HG03354 (cell line): ENCODE measurements around the gene PGK2.
"Not testable (repeated sequence)": the region's sequence is repeated elsewhere in the genome, so short reads cannot be mapped to it uniquely, and the experiment has no call there.

Experiments used
- ATAC-seq: cut with Tn5 transposase; IDR thresholded peaks from one replicate; pipeline ENCODE4 v1.9.1; 2021; ENCODE audit warnings: mild to moderate bottlenecking; ENCODE audit not compliant: unreplicated experiment, poor library complexity, severe bottlenecking

PGK2 gene

GRCh38 chr6:49787176-49787575 is at the start of gene PGK2:
Gene PGK2 (minus strand): TSS chr6:49787285. CDS start chr6:49787187, 98 bp downstream.
- ATAC-seq, result no peak

GRCh38 chr6:49835140-49835539 is 48.1 kb upstream of the PGK2 start:
- ATAC-seq, result no peak

GRCh38 chr6:49833386-49833785 is 46.3 kb upstream of the PGK2 start:
- ATAC-seq, result no peak

- peak; percentile 99 for ATAC-seq
These were observed 39.8 kb upstream of the PGK2 start for GRCh38 chr6:49826743-49827406.

- ATAC-seq, result no peak
These were observed 28.1 kb upstream of the PGK2 start for GRCh38 chr6:49815166-49815565.

- ATAC-seq, result no peak
These were observed 26.2 kb upstream of the PGK2 start for GRCh38 chr6:49813248-49813647.

GRCh38 chr6:49806145-49806544 is 19.1 kb upstream of the PGK2 start:
- ATAC-seq, result no peak

GRCh38 chr6:49805246-49805645 is 18.2 kb upstream of the PGK2 start:
- ATAC-seq, result no peak

- no peak for ATAC-seq
These were observed 14.4 kb upstream of the PGK2 start for GRCh38 chr6:49801525-49801924.

GRCh38 chr6:49799090-49799489 is 12.0 kb upstream of the PGK2 start:
- no peak for ATAC-seq

GRCh38 chr6:49796842-49797455 is 9.9 kb upstream of the PGK2 start:
- not testable (repeated sequence) for ATAC-seq

GRCh38 chr6:49790341-49790740 is 3.3 kb upstream of the PGK2 start:
- ATAC-seq, result no peak

- no peak for ATAC-seq
These were observed 2.8 kb downstream of the PGK2 start for GRCh38 chr6:49784272-49784671.

- ATAC-seq, result no peak
These were observed 4.4 kb downstream of the PGK2 start for GRCh38 chr6:49782725-49783124.

GRCh38 chr6:49782293-49782692 is 4.8 kb downstream of the PGK2 start:
- no peak for ATAC-seq

GRCh38 chr6:49776444-49776843 is 10.6 kb downstream of the PGK2 start:
- no peak for ATAC-seq

- no peak for ATAC-seq
These were observed 12.0 kb downstream of the PGK2 start for GRCh38 chr6:49775043-49775442.

GRCh38 chr6:49772285-49772684 is 14.8 kb downstream of the PGK2 start:
- ATAC-seq, result no peak

- ATAC-seq, result no peak
These were observed 20.3 kb downstream of the PGK2 start for GRCh38 chr6:49766762-49767161.

GRCh38 chr6:49764571-49765236 is 22.4 kb downstream of the PGK2 start:
- no peak for ATAC-seq

- ATAC-seq, result peak; percentile 70
These were observed 42.8 kb downstream of the PGK2 start, which contains the start of gene CRISP3 for GRCh38 chr6:49744259-49744658. Gene CRISP3 (minus strand): TSS chr6:49744388. CDS start chr6:49744367, 21 bp downstream.
